NCI-H187 treated with DMSO at 0.1 percent for 48 hours (cell line): Measurements from ENCODE around the gene DSTN.
"Not testable (repeated sequence)": the region's sequence is repeated elsewhere in the genome, so short reads cannot be mapped to it uniquely, and the experiment has no call there.

Experiments
- DNase-seq: peaks from one replicate; lab custom pipeline; 2025; lab: John Stamatoyannopoulos, UW

DSTN gene

DNA sequence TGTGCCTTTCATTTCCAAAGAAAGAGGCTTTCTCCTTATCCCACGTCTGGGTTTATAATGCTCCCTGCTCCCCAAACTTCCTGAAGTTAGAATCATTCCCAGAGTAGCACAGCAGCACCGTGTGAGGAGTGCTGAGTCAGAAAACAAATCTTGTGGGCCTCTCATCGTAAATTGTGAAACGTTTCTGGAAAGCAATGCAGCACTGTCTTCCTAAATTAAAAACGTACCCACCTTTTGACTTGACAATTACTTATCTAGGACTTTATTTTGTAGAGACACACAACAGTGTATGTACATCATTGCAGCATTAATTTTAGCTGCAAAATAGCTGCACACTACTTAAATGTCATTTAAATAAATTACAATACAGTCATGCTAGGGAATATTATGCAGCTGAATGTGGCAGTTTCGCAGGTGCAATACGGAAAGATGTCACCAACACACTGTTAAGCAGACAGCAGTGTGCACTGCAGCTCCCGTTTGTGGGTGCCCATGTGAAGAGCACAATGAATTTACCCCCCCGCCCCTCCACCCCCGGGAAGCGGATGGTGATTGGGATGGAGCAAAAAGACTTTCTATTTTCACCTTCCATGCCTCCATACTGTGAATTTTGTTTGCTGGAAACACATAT is 81.4 kb downstream of the DSTN start:
- DNase-seq: no peak

GRCh38 chr20:17651760-17652388 is 82.0 kb downstream of the DSTN start:
- DNase-seq: no peak

GRCh38 chr20:17652411-17652810 is 82.5 kb downstream of the DSTN start:
- no peak for DNase-seq

- no peak for DNase-seq
These were observed 84.2 kb downstream of the DSTN start for GRCh38 chr20:17653835-17654648.

GRCh38 chr20:17654649-17655285 is 84.9 kb downstream of the DSTN start:
- no peak for DNase-seq

DNA sequence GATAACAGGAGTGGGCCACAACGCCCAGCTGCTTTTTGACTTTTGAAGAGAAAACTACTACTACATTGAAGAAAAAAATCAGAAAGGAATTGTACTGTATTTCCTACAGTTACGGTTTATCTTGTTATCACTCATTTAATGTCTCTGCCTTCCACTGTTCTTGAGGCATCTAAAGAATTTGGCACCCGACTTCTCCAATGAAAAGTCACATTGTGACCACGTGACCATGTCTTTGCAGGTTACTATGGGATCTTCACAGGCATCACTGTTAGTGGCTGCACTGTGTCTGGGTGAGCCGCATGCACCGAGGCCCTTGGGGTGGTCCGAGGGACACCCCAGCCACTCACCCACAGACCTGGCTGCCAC is 85.4 kb downstream of the DSTN start:
- no peak for DNase-seq

DNA sequence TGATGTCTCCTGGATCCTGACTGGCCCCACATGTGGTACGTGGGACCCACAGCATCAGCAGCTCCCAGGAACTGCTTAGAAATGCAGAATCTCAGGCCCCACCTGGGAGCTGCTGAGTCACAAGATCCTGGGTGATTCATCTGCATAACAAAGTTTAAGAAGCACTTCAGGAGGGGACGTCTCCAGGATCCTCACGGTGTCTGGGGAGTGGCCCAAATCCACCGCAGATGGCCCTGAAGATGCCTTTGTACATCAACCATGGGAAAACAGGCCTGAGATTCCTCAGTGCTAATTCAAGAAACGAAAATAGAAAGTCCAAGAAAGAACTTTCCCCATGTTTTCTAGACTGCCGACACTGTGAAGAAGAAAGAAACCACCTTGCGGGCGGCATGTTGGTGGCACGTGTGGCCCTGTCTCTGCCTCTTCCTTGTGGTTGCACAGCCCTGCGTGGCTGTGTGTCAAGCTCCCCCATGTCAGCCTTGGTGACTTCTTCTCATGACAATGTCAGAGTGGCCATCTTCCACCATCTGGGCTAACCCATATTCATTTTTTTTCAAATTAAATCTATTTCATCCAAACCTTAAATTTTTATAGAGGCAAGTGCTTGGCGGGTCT is 86.1 kb downstream of the DSTN start:
- DNase-seq: no peak

- DNase-seq: no peak
These were observed 87.4 kb downstream of the DSTN start for GRCh38 chr20:17657079-17657825.

DNA sequence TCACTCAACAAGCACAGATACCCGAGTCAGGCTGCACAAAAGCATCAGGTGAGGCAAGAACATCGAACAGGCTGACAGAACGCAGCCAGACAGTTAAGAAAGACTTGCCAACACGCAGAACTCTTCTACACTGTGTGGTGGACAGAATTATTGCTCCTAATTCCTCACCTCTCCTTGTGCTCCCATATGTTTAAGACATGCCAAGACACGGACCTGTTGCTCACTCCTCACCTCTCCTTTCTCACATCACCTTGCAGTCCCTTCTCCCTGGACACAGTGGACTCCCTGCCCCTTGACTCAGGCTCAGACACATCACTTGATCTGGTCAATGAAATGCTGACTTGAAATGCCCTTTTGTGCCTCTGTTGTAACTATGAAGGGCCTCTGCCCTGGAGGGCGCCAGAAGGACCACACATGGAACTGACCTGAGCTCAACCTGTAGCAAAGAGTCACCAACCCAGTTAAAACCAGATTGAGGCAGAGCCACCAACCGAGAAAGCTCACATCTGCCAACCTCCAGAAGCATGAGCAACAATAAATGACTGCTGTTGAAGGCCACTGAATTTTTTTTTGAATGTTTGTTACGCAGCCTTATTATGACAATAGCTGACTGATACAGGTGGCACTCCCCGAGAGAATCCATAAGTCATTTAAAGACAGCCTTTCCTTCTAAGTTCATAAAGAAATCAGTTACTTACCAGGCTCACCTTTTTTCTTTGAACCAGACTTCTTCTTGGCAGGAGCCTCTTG is 88.2 kb downstream of the DSTN start:
- no peak for DNase-seq

- no peak for DNase-seq
These were observed 88.7 kb downstream of the DSTN start for GRCh38 chr20:17658648-17658993.

GRCh38 chr20:17659344-17659743 is 89.5 kb downstream of the DSTN start:
- DNase-seq: not testable (repeated sequence)
